GM21576 (cell line): ENCODE measurements around the gene USP11.

Source experiments
- ATAC-seq: cut with Tn5 transposase; IDR thresholded peaks from one replicate; pipeline ENCODE4 v1.9.1; 2021; ENCODE audit warnings: mild to moderate bottlenecking, moderate library complexity; ENCODE audit not compliant: unreplicated experiment

Gene USP11

DNA sequence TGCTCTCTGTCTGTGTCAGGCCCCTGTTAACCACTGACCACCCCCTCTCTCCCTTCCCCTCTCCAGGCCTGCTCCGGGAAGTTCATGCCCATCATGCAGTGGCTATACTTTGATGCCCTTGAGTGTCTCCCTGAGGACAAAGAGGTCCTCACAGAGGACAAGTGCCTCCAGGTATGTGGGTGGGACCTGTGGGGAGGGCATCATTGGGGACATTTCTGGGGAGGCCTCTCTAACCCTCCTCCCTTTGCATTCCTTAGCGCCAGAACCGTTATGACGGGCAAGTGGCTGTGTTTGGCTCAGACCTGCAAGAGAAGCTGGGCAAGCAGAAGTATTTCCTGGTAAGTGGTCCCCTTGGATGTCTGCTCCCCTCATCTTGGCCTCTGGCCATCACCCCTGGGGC, 29.9 kb upstream of the USP11 start:
- no peak for ATAC-seq

DNA sequence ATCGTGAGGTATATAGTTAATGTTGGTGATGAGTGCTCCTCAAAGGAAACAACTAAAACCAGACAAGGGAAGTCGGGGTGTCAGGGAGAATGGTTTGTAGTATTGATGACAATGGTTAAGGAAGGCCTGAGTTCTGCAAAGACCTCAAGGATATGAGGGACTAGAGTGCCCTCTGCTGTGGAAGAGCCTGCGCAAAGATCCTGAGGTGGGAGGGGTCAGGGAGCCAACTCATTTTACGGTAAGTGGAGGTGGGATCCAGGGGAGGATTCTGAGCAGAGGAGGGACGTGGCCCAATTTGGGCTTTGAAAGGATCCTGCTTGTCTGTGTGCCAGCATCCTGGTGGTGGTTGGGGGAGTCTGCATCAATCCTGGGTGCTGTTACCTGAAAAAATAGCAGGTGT, 27.8 kb upstream of the USP11 start:
- no peak for ATAC-seq

DNA sequence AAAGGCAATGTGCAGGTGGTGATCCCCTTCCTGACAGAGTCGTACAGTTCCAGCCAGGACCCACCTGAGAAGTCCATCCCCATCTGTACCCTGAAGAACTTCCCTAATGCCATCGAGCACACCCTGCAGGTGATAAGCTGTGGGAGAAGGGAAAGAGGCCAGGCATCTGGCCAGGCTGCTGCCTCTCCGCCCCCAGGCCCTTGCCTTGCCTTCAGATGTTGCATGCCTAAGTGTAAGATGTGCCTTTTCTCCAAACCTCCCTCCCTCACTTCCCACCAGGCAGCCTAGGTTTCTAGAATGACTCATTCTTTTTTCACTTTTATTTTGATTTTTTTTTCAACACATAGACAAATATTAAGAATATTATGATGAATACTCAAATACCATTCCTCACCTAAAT, 26.5 kb upstream of the USP11 start:
- ATAC-seq = no peak

DNA sequence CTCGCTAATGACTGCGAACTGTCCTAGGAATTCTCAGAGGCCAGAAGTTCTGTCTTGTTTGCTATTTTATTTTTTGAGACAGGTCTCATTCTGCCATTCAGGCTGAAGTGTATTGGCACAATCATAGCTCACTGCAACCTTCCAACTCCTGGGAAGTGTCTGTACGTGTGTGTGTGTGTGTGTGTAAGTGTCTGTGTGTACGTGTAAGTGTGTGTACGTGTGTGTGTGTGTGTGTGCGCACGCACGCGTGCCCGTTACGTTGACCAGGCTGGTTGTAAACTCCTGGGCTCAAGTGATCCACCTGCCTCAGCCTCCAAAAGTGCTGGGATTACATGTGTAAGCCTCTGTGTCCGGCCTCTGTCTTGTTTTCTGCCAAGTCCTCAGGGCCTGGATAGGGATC, 24.7 kb upstream of the USP11 start:
- ATAC-seq = no peak

DNA sequence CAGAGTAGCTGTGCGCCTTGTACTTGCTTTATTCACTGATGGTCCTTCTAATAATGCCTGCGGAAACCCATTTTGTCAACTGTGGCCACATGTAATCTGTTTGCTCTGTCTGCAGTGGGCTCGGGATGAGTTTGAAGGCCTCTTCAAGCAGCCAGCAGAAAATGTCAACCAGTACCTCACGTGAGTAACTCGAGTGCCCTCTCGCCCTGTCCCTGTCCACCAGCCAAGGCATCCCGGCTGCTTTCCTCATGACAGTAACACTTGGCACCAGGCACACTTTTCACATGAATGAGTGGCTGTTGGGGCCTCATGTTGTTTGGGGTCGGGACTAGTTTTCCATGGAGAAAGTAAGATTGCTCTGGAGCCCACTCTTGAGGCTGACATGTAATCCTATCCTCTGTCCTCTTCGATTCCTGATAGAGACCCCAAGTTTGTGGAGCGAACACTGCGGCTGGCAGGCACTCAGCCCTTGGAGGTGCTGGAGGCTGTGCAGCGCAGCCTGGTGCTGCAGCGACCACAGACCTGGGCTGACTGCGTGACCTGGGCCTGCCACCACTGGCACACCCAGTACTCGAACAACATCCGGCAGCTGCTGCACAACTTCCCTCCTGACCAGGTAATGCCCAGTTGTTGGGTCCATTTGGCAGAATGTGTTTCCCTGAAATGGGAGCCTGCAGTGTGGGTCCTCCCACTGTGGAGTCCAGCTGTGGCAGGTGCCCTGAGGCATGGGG, 23.1 kb upstream of the USP11 start:
- no peak for ATAC-seq

DNA sequence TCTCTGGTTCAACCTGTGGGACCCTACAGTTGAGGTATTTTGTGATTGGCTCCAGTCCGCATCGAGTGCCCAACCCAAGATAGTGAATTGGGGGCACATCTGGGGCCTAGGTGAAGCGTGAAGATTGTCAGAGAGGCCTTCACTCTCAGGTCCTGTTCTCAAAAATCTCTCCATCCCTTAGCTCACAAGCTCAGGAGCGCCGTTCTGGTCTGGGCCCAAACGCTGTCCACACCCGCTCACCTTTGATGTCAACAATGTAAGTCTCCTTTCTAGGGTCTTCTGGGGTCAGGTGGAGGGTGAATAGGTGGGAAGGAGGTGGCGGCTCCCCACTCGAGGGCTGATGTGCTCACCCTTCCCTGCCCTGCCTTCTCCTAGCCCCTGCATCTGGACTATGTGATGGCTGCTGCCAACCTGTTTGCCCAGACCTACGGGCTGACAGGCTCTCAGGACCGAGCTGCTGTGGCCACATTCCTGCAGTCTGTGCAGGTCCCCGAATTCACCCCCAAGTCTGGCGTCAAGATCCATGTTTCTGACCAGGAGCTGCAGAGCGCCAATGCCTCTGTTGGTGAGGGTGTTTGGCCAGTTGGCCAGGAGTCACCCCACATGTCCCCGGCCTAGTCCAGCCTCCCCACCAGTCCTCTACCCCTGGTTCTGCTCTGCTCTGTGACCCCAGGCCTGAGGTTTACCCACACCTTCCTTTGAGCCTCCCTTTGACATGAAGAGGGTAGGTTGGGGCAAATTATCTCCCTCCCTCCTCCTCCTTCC, 22.0 kb upstream of the USP11 start:
- no peak for ATAC-seq

DNA sequence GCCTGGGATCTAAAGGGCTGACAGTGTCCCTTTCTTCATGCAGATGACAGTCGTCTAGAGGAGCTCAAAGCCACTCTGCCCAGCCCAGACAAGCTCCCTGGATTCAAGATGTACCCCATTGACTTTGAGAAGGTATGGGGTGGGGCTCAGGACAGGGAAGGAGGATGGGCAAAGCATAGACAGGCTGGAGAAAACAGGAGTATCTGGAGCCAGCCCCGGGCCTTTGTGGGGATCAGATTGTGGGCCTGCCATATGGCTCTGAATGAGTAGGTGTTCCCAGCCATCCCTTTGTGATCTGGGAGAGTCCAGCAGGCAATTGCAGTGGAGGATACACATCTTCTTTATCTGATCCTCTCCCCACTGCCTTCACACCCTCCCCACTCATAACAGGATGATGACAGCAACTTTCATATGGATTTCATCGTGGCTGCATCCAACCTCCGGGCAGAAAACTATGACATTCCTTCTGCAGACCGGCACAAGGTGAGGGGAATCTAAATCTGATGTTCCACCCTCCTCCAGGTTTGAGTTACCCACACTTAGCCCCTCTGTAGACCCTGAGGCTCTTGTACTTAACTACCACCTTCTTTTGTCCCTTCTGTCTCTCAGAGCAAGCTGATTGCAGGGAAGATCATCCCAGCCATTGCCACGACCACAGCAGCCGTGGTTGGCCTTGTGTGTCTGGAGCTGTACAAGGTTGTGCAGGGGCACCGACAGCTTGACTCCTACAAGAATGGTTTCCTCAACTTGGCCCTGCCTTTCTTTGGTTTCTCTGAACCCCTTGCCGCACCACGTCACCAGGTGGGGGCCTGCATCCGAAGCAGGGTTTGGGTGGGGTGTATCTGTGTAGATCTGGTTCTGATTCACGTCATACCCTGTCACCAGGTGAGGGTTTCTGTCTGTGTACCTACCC, 20.2 kb upstream of the USP11 start:
- no peak for ATAC-seq

DNA sequence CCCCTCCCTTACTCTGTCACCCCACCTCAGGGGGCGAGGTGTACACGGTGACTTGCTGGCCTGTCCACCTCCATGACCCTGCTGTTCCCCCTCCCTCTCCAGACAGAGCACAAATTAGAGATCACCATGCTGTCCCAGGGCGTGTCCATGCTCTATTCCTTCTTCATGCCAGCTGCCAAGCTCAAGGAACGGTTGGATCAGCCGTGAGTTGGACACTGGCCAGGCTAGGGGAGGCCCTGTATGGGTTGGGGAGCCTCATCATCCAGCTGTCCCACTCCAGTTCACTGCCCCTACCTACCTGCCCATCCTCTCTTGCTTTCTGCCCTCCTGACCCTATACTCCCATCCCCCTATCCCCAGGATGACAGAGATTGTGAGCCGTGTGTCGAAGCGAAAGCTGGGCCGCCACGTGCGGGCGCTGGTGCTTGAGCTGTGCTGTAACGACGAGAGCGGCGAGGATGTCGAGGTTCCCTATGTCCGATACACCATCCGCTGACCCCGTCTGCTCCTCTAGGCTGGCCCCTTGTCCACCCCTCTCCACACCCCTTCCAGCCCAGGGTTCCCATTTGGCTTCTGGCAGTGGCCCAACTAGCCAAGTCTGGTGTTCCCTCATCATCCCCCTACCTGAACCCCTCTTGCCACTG, 18.3 kb upstream of the USP11 start:
- ATAC-seq = no peak

DNA sequence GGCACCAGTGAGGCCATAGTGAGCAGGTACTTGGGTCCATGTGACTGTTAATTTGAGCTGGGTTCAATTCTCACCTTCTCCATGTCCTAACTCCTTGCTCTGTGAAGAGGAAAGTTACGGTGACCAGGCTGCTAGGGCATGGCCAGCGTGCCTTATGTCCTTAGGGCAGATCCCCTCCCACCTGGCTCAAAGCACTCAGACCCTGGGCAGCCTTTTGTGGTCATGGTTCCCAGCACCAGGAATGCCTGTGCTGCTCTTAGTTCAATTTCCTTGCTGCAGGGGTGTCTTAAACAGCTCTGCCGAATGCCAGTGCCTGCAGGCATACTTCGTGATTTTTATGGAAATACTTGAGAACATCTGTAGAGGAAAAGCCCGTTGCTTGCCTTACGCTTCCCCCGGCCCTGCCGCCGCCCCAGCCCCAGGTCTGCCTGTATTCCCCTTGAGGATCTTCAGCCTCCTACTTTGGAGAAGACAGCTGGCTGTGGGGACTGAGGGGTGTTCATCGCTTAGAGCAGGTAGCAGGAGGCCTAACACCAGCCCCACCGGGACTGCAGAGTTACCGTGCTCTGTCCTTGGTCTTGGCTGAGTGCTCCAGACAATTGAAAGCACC, 17.4 kb upstream of the USP11 start:
- ATAC-seq = no peak

DNA sequence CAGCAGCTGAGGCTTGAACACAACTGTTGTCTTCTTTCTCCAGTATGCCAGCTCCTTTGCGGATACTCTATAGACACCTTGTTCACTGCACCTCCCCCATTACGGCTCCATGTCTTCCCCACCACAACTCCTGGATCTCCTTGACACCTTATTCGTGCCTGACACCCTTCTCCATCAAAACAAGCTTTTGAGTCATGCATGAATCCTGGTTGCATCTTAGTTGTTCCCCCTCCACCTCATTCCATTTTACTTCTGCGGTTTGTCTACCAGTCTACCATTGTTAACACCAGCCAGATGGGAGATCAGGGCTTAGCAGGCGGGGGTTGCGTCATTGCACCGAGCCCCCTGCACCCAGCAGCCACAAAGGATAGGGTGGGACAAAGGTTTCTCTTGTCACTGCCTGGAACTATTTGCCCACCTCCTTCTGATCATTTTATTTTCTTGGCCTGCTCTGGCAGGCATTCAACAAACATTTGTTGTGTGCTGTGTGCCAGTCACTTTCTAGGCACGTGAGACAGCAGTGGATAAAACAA, 16.4 kb upstream of the USP11 start:
- no peak for ATAC-seq

DNA sequence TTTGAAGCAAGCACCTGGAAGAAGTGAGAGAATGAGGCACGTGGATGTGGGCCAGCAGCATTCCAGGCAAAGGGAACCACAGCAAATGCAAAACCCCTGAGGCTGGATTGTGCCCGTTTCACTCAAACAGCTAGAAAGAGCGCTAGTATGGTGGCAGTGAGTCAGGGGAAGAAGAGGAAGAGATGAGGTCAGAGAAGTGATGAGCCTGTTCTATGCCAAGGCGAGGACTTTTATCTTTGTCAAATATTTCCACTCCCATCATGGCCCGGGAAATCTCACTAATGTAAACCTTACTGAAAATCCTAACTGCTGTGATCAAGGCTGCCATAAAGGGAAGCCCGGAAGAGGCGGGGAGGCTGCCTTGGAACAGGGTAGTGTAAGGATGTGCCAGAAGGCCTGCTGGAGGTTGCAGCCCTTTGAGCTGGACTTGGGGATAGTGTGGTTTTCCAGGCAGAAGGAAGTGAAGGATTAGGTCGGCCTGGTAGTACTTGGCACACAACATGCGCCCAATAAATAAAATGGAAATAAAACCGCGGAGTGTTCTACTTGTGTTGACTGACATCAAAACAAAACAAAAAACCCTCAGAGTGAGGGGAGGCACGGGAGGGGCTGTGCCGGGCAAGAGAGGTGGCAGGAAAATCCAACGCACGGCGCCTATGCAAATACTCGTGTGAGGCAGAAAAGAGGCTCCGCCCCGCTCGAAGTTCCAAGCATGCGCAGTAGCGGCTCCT, 15.5 kb upstream of the USP11 start:
- ATAC-seq = no peak

DNA sequence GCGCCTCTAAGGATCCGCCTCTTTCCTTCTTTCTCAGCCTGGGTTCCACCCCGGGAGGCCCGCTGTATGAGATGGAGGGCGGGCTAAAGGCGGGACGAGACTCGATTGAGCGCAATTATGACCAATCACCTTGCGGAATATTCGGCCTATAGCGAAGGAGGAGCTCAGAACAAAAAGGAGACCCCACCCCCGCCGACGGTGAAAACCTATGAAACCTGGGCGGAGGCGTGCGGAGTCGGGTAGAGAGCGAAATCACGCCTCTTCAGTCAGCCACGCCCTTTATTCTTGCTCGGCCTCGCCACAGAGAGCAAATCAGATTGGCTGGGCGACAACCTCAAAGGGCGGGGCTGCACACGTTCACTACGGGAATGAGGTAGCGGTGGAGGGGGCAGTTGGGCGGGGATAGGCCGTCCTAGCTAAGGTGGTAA, 14.9 kb upstream of the USP11 start:
- ATAC-seq = peak; percentile 86

DNA sequence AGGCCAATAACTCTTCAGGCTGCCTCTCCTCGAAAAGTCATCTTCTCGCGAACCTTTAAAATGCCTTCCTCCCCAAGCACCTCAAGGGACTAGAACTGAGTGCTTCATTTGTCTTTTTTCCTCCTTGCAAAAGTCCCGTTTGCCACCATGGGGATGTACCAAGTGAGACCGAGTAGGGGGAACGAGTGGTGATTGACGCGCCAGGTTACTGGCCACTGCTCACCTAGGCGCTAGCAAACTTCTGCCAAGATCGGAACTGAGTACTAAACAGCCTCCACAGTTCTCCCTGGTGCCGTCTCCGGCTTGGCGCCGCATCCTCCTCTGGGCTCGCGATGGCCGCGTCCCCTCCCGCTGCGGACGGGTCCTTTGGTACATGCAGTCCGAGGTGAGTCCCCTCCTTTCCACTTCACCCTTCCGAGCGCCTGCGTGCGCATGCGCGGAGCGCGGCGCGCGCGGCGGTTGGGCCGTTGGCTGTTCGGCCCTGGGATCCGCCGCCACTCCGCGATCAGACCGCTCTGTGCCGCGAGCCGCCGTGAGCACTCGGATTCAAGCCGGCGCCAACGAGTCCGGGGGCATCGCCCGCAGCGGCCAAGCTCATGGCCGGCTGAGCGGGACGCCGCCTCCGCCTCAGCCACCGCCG, 14.4 kb upstream of the USP11 start, which contains the start of gene CDK16:
TSS of gene CDK16 (plus strand) at position 402 of the 640 bp plus-strand sequence. CDS start 4,877 bp downstream, outside the sequence.
- peak; percentile 38 for ATAC-seq

DNA sequence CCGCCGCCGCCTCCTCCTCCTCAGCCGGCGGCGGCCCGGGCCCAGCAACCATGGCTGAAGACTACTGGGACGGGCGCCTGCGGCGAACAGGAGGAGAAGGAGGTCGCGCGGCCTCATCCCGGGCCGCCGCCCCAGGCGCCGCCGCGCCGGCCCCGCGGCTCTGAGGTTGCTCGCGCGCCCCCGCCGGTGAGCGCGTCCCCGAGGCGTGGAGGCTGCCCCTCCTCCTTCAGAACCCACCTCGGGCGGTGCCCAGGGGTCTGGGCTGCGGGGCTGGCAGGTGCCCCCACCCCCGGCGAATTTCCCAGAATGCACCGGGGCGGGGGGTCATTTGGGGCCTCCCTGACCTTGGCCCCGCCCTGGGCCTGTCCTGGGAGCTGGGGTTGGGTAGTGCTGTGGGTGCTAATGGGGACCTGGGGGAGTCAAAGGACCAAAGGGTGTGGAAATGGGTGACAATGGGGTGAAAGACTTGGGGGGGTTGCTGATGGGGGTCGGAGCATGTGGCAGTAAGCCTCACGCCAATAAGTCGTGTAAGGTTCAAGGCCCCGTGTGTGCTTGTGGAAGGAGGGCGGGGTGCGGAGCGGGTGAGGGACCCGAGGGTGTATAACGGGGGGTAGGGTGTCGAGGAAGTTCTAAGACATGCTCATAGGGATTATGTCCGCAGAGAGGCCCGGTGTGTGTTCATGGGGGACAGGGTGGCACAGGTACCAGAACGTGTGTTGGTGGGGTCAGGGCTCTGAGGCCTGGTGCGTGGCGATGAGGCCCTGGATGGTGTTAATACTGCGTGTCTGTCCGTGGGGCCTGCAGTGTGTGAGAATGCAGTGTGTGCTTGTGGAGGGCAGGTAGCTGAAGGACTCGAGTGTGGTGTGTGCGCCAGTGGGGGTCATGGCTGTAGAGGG, 13.6 kb upstream of the USP11 start:
- ATAC-seq = no peak

DNA sequence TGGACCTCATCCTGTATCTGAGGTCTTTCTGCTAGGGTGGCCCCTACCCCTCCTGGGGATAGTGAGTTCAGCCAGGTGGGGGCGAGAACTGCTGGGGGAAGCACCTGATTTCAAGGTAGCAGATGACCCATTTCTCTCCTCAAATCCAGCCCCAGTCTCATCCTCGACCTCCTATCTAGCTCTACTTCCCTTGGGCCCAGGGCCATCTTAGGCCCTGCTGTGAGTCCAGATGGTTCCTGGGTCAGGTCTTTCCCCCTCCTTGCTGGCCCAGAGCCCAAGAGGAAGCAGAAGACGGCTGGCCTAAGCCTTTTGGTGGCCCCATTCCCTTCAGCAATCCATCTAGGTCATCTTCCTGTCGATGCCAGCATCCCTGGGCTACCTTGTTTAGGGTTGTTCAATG, 11.1 kb upstream of the USP11 start:
- ATAC-seq = no peak

DNA sequence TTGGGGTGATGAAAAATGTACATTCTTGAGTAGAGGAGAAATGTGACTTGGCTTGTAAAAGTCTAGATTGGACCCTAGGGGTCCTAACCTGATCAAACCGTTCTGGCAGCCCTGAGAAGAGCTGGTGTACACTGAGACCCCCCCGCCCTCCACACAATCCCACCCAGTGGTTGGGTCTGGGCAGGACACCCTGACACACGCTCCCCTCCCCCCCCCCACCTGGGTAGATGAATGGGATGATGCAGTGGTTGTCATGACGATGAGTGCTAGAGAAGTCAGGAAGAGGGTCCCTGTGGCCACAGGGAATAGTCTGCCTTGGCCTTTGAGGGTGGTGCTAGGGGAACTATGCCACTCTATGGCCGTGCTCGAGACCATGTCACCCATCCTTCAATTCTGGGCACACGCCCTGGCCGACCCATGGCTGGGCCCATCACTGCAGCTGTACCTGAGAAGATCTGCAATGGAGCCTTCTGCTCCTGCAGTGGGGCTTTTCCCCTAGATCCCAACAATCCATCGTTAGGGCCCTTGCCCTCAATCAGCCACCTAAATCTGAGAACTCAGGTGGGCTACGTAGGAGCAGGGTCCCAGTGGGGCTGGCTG, 10.0 kb upstream of the USP11 start:
- no peak for ATAC-seq

DNA sequence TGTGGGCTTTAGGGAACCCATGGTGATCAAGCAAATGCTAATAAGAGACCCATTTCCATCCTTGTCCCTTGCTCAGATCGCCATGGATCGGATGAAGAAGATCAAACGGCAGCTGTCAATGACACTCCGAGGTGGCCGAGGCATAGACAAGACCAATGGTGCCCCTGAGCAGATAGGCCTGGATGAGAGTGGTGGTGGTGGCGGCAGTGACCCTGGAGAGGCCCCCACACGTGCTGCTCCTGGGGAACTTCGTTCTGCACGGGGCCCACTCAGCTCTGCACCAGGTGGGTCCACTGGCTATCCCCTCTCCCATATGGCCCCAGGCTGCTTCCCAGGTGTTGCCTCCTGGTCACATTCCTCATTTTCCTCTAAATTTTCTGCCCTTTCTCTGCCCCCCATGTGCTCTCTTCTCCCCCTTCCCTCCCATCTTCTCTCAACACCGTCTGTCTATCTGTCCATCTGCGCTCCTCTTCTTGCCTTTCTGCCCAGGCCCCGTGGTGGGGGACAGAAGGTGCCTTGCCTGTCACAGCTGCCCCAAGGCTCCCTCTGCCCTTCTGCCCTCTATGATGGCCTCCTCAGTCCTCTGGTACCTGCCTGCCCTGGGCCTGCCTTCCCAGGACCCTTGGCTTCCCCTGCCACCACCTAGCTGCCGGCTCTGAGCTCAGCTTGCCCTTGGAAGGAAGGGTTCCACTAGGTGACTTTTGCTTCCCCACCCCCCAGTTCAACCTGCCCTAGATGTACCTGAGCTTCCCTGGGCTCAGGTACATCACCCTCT, 9.1 kb upstream of the USP11 start:
- ATAC-seq = no peak
